ENCODE data around the gene DMRTB1. TPM values are rescaled to one million over a fixed set of nuclear protein-coding genes. Genes with fewer than 3 reads are reported as not detected.

Gene DMRTB1
- total RNA-seq, 1 donor from 2014 or later: not detected

DNA sequence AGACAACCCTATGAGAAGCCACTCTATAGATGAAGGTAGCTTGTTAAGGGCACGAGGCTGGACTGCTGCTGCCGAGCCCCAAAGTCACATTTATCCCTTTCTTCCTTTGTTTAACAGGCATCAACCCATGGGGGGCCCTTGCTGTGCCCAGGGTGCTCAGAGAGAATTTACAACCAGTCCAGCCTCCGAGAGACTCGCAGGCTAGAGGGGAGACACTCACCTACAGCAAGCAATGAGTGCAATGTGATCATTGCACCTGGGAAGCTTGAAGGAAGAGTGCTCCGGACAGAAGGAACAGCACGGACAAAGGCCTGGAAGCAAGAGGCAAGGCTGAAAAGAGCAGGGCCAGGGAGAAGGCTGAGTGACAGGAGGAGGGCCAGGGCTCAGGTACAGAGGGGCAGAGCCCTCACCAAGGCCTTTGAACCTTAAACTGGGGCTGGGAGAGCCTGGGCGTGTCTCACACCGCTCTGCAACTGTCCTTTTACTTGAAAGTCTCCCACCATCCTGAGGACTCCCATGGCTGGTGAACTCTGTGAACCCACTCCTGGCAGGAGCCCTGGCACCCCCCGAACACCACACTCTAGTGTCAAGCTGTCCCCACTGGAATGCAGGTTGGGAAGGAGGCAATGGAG lies 27.3 kb downstream of the DMRTB1 start:
- H3K27ac Mint-ChIP-seq: peak overlapping the region; percentile 57
- no peak for DNase-seq (ENCODE audit: low spot score)
- no peak for TF ChIP-seq EZH2 (IDR thresholded peaks at IDR 0.05)
- TF ChIP-seq EZH2phosphoT487 (IDR thresholded peaks at IDR 0.05): no peak
- TF ChIP-seq, protein P1, sequence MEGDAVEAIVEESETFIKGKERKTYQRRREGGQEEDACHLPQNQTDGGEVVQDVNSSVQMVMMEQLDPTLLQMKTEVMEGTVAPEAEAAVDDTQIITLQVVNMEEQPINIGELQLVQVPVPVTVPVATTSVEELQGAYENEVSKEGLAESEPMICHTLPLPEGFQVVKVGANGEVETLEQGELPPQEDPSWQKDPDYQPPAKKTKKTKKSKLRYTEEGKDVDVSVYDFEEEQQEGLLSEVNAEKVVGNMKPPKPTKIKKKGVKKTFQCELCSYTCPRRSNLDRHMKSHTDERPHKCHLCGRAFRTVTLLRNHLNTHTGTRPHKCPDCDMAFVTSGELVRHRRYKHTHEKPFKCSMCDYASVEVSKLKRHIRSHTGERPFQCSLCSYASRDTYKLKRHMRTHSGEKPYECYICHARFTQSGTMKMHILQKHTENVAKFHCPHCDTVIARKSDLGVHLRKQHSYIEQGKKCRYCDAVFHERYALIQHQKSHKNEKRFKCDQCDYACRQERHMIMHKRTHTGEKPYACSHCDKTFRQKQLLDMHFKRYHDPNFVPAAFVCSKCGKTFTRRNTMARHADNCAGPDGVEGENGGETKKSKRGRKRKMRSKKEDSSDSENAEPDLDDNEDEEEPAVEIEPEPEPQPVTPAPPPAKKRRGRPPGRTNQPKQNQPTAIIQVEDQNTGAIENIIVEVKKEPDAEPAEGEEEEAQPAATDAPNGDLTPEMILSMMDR (IDR thresholded peaks at IDR 0.05): no peak
- Histone ChIP-seq H3K9me3 (ENCODE audit: low read depth) (no peaks in the 10 kb centered on the region), H2AFZ (replicated peaks) (peak overlapping the region; percentile 95), H3K27me3 (no peaks in the 10 kb centered on the region), H3K27ac (no peak overlapping the region), H3F3A (ENCODE audit: low read depth) (no peaks in the 10 kb centered on the region), H4K20me1 (ENCODE audit: low read depth) (no peaks in the 10 kb centered on the region), H3K36me3 (no peaks in the 10 kb centered on the region), H3K4me2 (no peak overlapping the region), H3K79me2 (ENCODE audit: low read depth) (no peaks in the 10 kb centered on the region), H3K4me3 (no peak overlapping the region), H3K4me1 (no peaks in the 10 kb centered on the region), H3K9ac (no peak overlapping the region)
- H3K36me3 Mint-ChIP-seq: no peaks in the 10 kb centered on the region
- H3K4me1 Mint-ChIP-seq: peaks cover 6% of the 10 kb centered on the region
- H3K27me3 Mint-ChIP-seq (ENCODE audit: insufficient read depth, low read depth): peaks cover 10% of the 10 kb centered on the region
- no peak overlapping the region for H3K4me3 Mint-ChIP-seq
- peaks cover 4% of the 10 kb centered on the region for H3K9me3 Mint-ChIP-seq

DNA sequence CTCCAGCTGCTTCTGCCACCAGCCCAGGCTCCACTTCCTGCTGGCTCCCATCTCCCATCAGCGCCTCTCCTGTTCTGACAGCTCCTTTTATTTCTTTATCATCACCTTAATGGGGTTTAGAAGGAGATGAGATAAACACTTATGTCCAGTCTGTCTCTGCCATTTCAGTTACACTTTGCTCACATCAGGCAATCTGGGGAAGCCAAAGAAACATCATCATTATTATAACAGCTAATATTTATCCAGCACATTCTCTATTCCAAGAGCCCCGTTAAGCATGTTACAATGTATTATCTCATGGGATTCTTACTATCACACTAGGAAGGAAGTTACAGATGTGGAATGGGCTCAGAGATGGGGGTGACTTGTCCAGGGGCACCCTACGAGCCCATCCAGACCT lies 31.2 kb downstream of the DMRTB1 start:
- no peak overlapping the region for H3K9ac ChIP-seq
- H3K27me3 ChIP-seq: no peaks in the 10 kb centered on the region
- no peak for DNase-seq (ENCODE audit: low spot score)
- no peaks in the 10 kb centered on the region for H3K79me2 ChIP-seq (ENCODE audit: low read depth)
- no peak overlapping the region for H3K4me3 Mint-ChIP-seq
- no peak overlapping the region for H3K27ac ChIP-seq
- no peak overlapping the region for H3K4me2 ChIP-seq
- H3F3A ChIP-seq (ENCODE audit: low read depth): no peaks in the 10 kb centered on the region
- no peaks in the 10 kb centered on the region for H3K4me1 ChIP-seq
- H3K36me3 ChIP-seq: no peaks in the 10 kb centered on the region
- TF ChIP-seq, protein P1 (IDR thresholded peaks at IDR 0.05): no peak
- no peak for TF ChIP-seq EZH2 (IDR thresholded peaks at IDR 0.05)
- TF ChIP-seq EZH2phosphoT487 (IDR thresholded peaks at IDR 0.05): no peak
- H3K4me1 Mint-ChIP-seq: peaks cover 3% of the 10 kb centered on the region
- no peaks in the 10 kb centered on the region for H3K36me3 Mint-ChIP-seq
- no peak overlapping the region for H3K27ac Mint-ChIP-seq
- H3K9me3 ChIP-seq (ENCODE audit: low read depth): no peaks in the 10 kb centered on the region
- H2AFZ ChIP-seq (replicated peaks): no peak overlapping the region
- H3K9me3 Mint-ChIP-seq: peaks cover 4% of the 10 kb centered on the region
- H3K4me3 ChIP-seq: no peak overlapping the region
- no peaks in the 10 kb centered on the region for H4K20me1 ChIP-seq (ENCODE audit: low read depth)
- H3K27me3 Mint-ChIP-seq (ENCODE audit: insufficient read depth, low read depth): peaks cover 10% of the 10 kb centered on the region

DNA sequence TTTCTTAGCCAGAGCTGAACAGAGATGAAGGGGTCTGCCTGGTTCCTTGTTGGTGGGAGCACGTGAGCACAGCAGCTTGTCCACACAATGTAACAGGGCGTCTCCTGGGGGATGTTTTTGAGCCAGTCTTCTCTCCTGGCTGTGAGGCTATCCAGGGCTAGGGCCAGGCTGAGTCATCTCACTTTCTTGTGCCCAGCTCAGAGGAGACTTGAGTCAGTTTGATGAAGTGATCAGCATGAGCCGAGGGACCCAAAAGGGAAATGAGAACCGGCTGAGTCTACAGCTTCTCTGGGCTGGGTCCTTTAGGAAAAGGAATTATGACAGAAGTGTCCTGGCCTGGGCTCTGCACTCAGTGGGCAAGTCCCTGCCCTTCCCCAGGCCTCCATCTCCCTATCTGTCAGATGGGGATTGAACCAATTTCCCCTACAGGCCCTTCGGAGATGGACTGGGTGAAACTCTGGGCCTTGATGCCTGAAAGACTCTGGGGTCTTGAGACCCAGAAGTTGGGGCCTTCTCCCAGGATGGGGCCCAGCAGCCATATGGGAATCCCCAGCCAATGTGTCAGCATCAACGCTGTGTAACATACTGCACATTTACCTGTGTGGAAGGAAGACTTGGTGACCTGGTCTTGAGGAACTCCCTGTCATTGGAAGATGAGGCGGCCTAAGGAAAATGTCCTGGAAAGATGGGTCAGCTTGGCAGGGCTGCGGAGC lies 36.6 kb downstream of the DMRTB1 start:
- TF ChIP-seq EZH2phosphoT487 (IDR thresholded peaks at IDR 0.05): no peak
- TF ChIP-seq EZH2 (IDR thresholded peaks at IDR 0.05): no peak
- TF ChIP-seq, protein P1 (IDR thresholded peaks at IDR 0.05): no peak
- no peak for DNase-seq (ENCODE audit: low spot score)
- H3K36me3 ChIP-seq: no peaks in the 10 kb centered on the region
- H3K27ac ChIP-seq: no peak overlapping the region
- peaks cover 7% of the 10 kb centered on the region for H3K4me1 ChIP-seq
- no peaks in the 10 kb centered on the region for H3K27me3 ChIP-seq
- Mint-ChIP-seq H3K4me3 (no peak overlapping the region), H3K27ac (peak overlapping the region; percentile 67), H3K4me1 (peaks cover 11% of the 10 kb centered on the region), H3K27me3 (ENCODE audit: insufficient read depth, low read depth) (peaks cover 13% of the 10 kb centered on the region), H3K36me3 (no peaks in the 10 kb centered on the region), H3K9me3 (no peaks in the 10 kb centered on the region)
- no peak overlapping the region for H3K9ac ChIP-seq
- no peaks in the 10 kb centered on the region for H4K20me1 ChIP-seq (ENCODE audit: low read depth)
- no peaks in the 10 kb centered on the region for H3K9me3 ChIP-seq (ENCODE audit: low read depth)
- H3K79me2 ChIP-seq (ENCODE audit: low read depth): no peaks in the 10 kb centered on the region
- H3F3A ChIP-seq (ENCODE audit: low read depth): no peaks in the 10 kb centered on the region
- H3K4me3 ChIP-seq: no peak overlapping the region
- H3K4me2 ChIP-seq: no peak overlapping the region
- H2AFZ ChIP-seq (replicated peaks): no peak overlapping the region

Measured in neural progenitor cell (in vitro differentiated cells).